GM18526 (cell line): ENCODE measurements around the gene GTF3C2.

Experiments
- POLR2A ChIP-seq: IDR thresholded peaks from 3 replicates; pipeline ENCODE4 v1.6.1; 2011; ENCODE audit not compliant: insufficient read length; ENCODE audit errors: extremely low read depth

GTF3C2 gene

GRCh38 chr2:27351802-27352598 lies 4.6 kb downstream of the GTF3C2 start:
- TF ChIP-seq POLR2A = no peak

- TF ChIP-seq POLR2A = no peak
Measured at GRCh38 chr2:27350106-27350693, 6.4 kb downstream of the GTF3C2 start.

GRCh38 chr2:27347641-27348040 lies 8.9 kb downstream of the GTF3C2 start:
- TF ChIP-seq POLR2A = no peak

GRCh38 chr2:27336173-27336572 lies 20.4 kb downstream of the GTF3C2 start:
- TF ChIP-seq POLR2A = no peak

GRCh38 chr2:27335311-27335710 lies 21.3 kb downstream of the GTF3C2 start:
- TF ChIP-seq POLR2A = no peak

GRCh38 chr2:27324720-27325119 lies 31.8 kb downstream of the GTF3C2 start:
- no peak for TF ChIP-seq POLR2A

- no peak for TF ChIP-seq POLR2A
Measured at GRCh38 chr2:27323596-27324285, 32.8 kb downstream of the GTF3C2 start.

GRCh38 chr2:27322766-27323595 lies 33.6 kb downstream of the GTF3C2 start, which contains the start of gene MPV17:
Gene MPV17, minus strand, starts transcription at chr2:27323097. Its CDS starts 580 bp downstream, at chr2:27322517.
- TF ChIP-seq POLR2A = peak; percentile 87

- no peak for TF ChIP-seq POLR2A
Measured at GRCh38 chr2:27322301-27322765, 34.2 kb downstream of the GTF3C2 start.

GRCh38 chr2:27320958-27321543 lies 35.5 kb downstream of the GTF3C2 start:
- TF ChIP-seq POLR2A = no peak

- TF ChIP-seq POLR2A = no peak
Measured at GRCh38 chr2:27316655-27317412, 39.7 kb downstream of the GTF3C2 start.

- TF ChIP-seq POLR2A = no peak
Measured at GRCh38 chr2:27315122-27315521, 41.4 kb downstream of the GTF3C2 start.

- TF ChIP-seq POLR2A = no peak
Measured at GRCh38 chr2:27314709-27315108, 41.9 kb downstream of the GTF3C2 start.
